Loucy (cell line): ENCODE results near the gene HPS1.

Experiments used
- EZH2phosphoT487 ChIP-seq: fragments of 200-600 bp; IDR thresholded peaks from 2 replicates; pipeline ENCODE4 v1.6.1; 2018; ENCODE audit warnings: antibody characterized with exemption, mild to moderate bottlenecking, moderate library complexity, borderline replicate concordance
- TF ChIP-seq, protein P1 (sequence below): fragments of 200-600 bp; sonication (generic); conservative IDR thresholded peaks from 2 replicates; pipeline ENCODE4 v1.5.1; 2014; ENCODE audit warnings: mild to moderate bottlenecking, antibody characterized with exemption, low read length

DNA sequence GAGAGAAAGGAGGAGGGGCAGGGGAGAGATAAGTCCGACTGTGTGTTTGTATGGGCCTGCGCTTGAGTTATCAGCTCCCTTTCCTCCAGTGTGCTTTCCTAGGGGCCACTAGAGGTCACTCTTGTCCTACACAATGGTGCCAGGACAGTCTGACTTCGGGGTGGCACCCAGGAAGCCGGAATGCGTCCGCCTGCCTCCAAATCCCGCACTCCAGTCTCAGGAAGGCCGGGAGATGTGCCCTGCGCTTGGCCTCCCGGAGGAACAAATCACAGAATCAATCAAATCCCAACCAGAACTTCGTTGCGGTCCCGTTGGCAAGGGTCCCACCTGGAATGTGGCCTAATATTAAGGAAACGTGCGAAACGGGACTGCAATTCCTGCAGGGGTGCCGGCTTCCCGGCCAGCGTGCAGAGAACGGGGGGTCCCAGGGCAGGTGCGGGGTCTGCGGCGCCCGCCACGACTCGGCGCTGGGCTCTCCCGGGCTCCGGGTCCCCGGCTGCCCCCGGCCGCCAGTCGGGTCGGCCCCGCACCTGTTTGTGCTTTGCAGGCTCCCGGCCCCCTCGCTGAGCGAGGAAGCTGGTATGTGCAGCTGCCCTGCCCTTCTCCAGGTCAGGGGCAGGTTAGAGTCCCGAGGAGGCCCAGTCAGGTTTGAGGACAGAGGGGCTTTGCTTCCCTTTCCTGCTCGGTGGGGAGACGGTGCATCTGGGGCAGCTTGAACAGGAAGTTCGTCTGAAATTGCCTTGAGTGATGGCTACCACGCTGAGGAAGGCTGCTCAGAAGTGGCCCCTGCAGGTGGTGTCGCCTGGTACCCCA is 21.0 kb upstream of the HPS1 start:
- TF ChIP-seq, protein P1, sequence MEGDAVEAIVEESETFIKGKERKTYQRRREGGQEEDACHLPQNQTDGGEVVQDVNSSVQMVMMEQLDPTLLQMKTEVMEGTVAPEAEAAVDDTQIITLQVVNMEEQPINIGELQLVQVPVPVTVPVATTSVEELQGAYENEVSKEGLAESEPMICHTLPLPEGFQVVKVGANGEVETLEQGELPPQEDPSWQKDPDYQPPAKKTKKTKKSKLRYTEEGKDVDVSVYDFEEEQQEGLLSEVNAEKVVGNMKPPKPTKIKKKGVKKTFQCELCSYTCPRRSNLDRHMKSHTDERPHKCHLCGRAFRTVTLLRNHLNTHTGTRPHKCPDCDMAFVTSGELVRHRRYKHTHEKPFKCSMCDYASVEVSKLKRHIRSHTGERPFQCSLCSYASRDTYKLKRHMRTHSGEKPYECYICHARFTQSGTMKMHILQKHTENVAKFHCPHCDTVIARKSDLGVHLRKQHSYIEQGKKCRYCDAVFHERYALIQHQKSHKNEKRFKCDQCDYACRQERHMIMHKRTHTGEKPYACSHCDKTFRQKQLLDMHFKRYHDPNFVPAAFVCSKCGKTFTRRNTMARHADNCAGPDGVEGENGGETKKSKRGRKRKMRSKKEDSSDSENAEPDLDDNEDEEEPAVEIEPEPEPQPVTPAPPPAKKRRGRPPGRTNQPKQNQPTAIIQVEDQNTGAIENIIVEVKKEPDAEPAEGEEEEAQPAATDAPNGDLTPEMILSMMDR, result peak; percentile 82
- TF ChIP-seq EZH2phosphoT487, result no peak
